SJSA1 (cell line): ENCODE data around the gene STK32A. TPM values are rescaled to one million over a fixed set of nuclear protein-coding genes. Genes with fewer than 3 reads are reported as not detected.
A peak's percentile ranks its signal among the peaks of the same experiment; 100 is the strongest.
"Not testable (repeated sequence)": the region's sequence is repeated elsewhere in the genome, so short reads cannot be mapped to it uniquely, and the experiment has no call there.

ENCODE experiments used
- DNase-seq, 2 experiments: peaks; one replicate each; pipeline ENCODE4 v3.0.0-alpha.2; 2015 to 2020; ENCODE audit warnings: low spot score in 2 of 2, low read depth in 1 of 2
- H3K27ac ChIP-seq: fragments of 250-450 bp; sonication (Bioruptor Pico); 2 replicates; pipeline ENCODE4 v1.5.1; 2020; ENCODE audit warnings: mild to moderate bottlenecking, moderate library complexity
- H3K27me3 ChIP-seq: fragments of 250-450 bp; sonication (Bioruptor Pico); replicated peaks from 2 replicates; pipeline ENCODE4 v1.5.1; 2020; ENCODE audit warnings: mild to moderate bottlenecking, moderate library complexity
- H3K36me3 ChIP-seq: fragments of 250-450 bp; sonication (Bioruptor Pico); 2 replicates; pipeline ENCODE4 v1.5.1; 2020; ENCODE audit warnings: mild to moderate bottlenecking
- H3K4me1 ChIP-seq: fragments of 250-450 bp; sonication (Bioruptor Pico); replicated peaks from 2 replicates; pipeline ENCODE4 v1.6.1; 2021; ENCODE audit warnings: mild to moderate bottlenecking
- H3K4me3 ChIP-seq: fragments of 250-450 bp; sonication (Bioruptor Pico); 2 replicates; pipeline ENCODE4 v1.5.1; 2020; ENCODE audit warnings: mild to moderate bottlenecking
- H3K9me3 ChIP-seq: fragments of 250-450 bp; sonication (Bioruptor Pico); replicated peaks from 2 replicates; pipeline ENCODE4 v1.5.1; 2020; ENCODE audit warnings: mild to moderate bottlenecking
- total RNA-seq: library from RNA; depleted of rRNA; stranded (reverse); fragments of >200 nt; shearing (Covaris generic); gene quantifications from 2 replicates; pipeline ENCODE4 v1.2.3, GENCODE V29; 2014

The STK32A gene
- total RNA-seq, 1 experiment from 2014 or later, result 0.05 TPM

- H3K4me1 ChIP-seq, result no peaks in the 10 kb centered on the region
Observed at GRCh38 chr5:147340941-147341340, 106.1 kb downstream of the STK32A start.

GRCh38 chr5:147341345-147341744 is 106.5 kb downstream of the STK32A start:
- Histone ChIP-seq H3K9me3 (no peaks in the 10 kb centered on the region), H3K4me3 (no peak overlapping the region), H3K27me3 (peaks cover 10% of the 10 kb centered on the region; the same call in 1 of the 2 replicates), H3K27ac (no peak overlapping the region), H3K4me1 (no peaks in the 10 kb centered on the region), H3K36me3 (no peaks in the 10 kb centered on the region)
- no peak for DNase-seq

More at GRCh38 chr5:147340941-147341340, 106.1 kb downstream of the STK32A start:
- Histone ChIP-seq H3K27ac (no peak overlapping the region), H3K27me3 (peaks cover 10% of the 10 kb centered on the region; the same call in 1 of the 2 replicates), H3K36me3 (no peaks in the 10 kb centered on the region), H3K9me3 (no peaks in the 10 kb centered on the region), H3K4me3 (no peak overlapping the region)
- no peak for DNase-seq

GRCh38 chr5:147344861-147345260 is 110.0 kb downstream of the STK32A start:
- H3K4me3 ChIP-seq, result no peak overlapping the region

GRCh38 chr5:147346006-147346561 is 111.3 kb downstream of the STK32A start:
- H3K4me3 ChIP-seq, result no peak overlapping the region
- DNase-seq, result no peak
- no peaks in the 10 kb centered on the region for H3K36me3 ChIP-seq
- H3K4me1 ChIP-seq, result no peaks in the 10 kb centered on the region
- no peak overlapping the region for H3K27ac ChIP-seq
- H3K9me3 ChIP-seq, result no peaks in the 10 kb centered on the region
- H3K27me3 ChIP-seq, result peaks cover 6% of the 10 kb centered on the region; the same call in 1 of the 2 replicates

More at GRCh38 chr5:147344861-147345260, 110.0 kb downstream of the STK32A start:
- Histone ChIP-seq H3K36me3 (no peaks in the 10 kb centered on the region), H3K27ac (no peak overlapping the region), H3K27me3 (peaks cover 9% of the 10 kb centered on the region; the same call in 1 of the 2 replicates), H3K4me1 (no peaks in the 10 kb centered on the region), H3K9me3 (no peaks in the 10 kb centered on the region)
- no peak for DNase-seq

GRCh38 chr5:147348046-147348445 is 113.2 kb downstream of the STK32A start:
- Histone ChIP-seq H3K36me3 (no peaks in the 10 kb centered on the region), H3K27me3 (0 out of 2 replicates have a peak, but pooled peaks cover under 1% of the 10 kb centered on the region), H3K27ac (no peak overlapping the region), H3K4me1 (no peaks in the 10 kb centered on the region), H3K9me3 (no peaks in the 10 kb centered on the region), H3K4me3 (no peak overlapping the region)
- DNase-seq, result no peak

GRCh38 chr5:147348451-147348850 is 113.6 kb downstream of the STK32A start:
- Histone ChIP-seq H3K27me3 (no peaks in the 10 kb centered on the region), H3K9me3 (no peaks in the 10 kb centered on the region), H3K4me1 (no peaks in the 10 kb centered on the region), H3K36me3 (no peaks in the 10 kb centered on the region), H3K4me3 (no peak overlapping the region), H3K27ac (no peak overlapping the region)
- DNase-seq, result no peak

- Histone ChIP-seq H3K9me3 (no peaks in the 10 kb centered on the region), H3K27ac (no peak overlapping the region), H3K36me3 (no peaks in the 10 kb centered on the region), H3K27me3 (no peaks in the 10 kb centered on the region; the same call in 1 of the 2 replicates), H3K4me1 (no peaks in the 10 kb centered on the region), H3K4me3 (no peak overlapping the region)
- no peak for DNase-seq
Observed at GRCh38 chr5:147349241-147349640, 114.4 kb downstream of the STK32A start.

GRCh38 chr5:147359101-147359500 is 124.3 kb downstream of the STK32A start:
- peaks cover 4% of the 10 kb centered on the region; the same call in 1 of the 2 replicates for H3K27me3 ChIP-seq
- peaks cover 10% of the 10 kb centered on the region for H3K4me1 ChIP-seq
- no peak for DNase-seq
- H3K9me3 ChIP-seq, result no peaks in the 10 kb centered on the region
- H3K36me3 ChIP-seq, result no peaks in the 10 kb centered on the region
- no peak overlapping the region for H3K27ac ChIP-seq
- H3K4me3 ChIP-seq, result no peak overlapping the region

- Histone ChIP-seq H3K27ac (no peak overlapping the region), H3K4me1 (peaks cover 10% of the 10 kb centered on the region), H3K9me3 (peaks cover 3% of the 10 kb centered on the region; the same call in 1 of the 2 replicates), H3K36me3 (no peaks in the 10 kb centered on the region), H3K27me3 (peaks cover 4% of the 10 kb centered on the region; the same call in 1 of the 2 replicates), H3K4me3 (no peak overlapping the region)
- DNase-seq, result no peak
Observed at GRCh38 chr5:147359581-147359980, 124.8 kb downstream of the STK32A start.

- DNase-seq, result no peak
- Histone ChIP-seq H3K36me3 (no peaks in the 10 kb centered on the region), H3K9me3 (peaks cover 9% of the 10 kb centered on the region; the same call in 1 of the 2 replicates)
Observed at GRCh38 chr5:147360816-147361215, 126.0 kb downstream of the STK32A start.

GRCh38 chr5:147361441-147362175 is 126.8 kb downstream of the STK32A start:
- H3K4me3 ChIP-seq, result no peak overlapping the region
- H3K36me3 ChIP-seq, result no peaks in the 10 kb centered on the region
- H3K4me1 ChIP-seq, result peaks cover 10% of the 10 kb centered on the region
- no peak overlapping the region for H3K27ac ChIP-seq
- H3K9me3 ChIP-seq, result peaks cover 9% of the 10 kb centered on the region; the same call in 1 of the 2 replicates
- DNase-seq, result no peak
- H3K27me3 ChIP-seq, result 0 out of 2 replicates have a peak, but pooled peaks cover under 1% of the 10 kb centered on the region

More at GRCh38 chr5:147360816-147361215, 126.0 kb downstream of the STK32A start:
- Histone ChIP-seq H3K27ac (no peak overlapping the region), H3K27me3 (peaks cover 4% of the 10 kb centered on the region; the same call in 1 of the 2 replicates), H3K4me1 (peaks cover 10% of the 10 kb centered on the region), H3K4me3 (no peak overlapping the region)

- not testable (repeated sequence) for H3K4me3 ChIP-seq, H3K27me3 ChIP-seq, DNase-seq, H3K36me3 ChIP-seq, H3K9me3 ChIP-seq, H3K4me1 ChIP-seq, H3K27ac ChIP-seq
Observed at GRCh38 chr5:147367381-147367780, 132.6 kb downstream of the STK32A start.

- Histone ChIP-seq H3K36me3 (no peaks in the 10 kb centered on the region), H3K27ac (no peak overlapping the region), H3K4me1 (peaks cover 5% of the 10 kb centered on the region), H3K9me3 (peaks cover 2% of the 10 kb centered on the region; the same call in 1 of the 2 replicates), H3K4me3 (no peak overlapping the region), H3K27me3 (no peaks in the 10 kb centered on the region)
- DNase-seq, result peak in 1 of 2 experiments; percentile 43
Observed at GRCh38 chr5:147369742-147370374, 135.0 kb downstream of the STK32A start.

- H3K4me3 ChIP-seq, result no peak overlapping the region
- H3K9me3 ChIP-seq, result no peaks in the 10 kb centered on the region
- H3K27me3 ChIP-seq, result no peaks in the 10 kb centered on the region
- DNase-seq, result no peak
- peaks cover 5% of the 10 kb centered on the region for H3K4me1 ChIP-seq
- H3K27ac ChIP-seq, result no peak overlapping the region
- H3K36me3 ChIP-seq, result no peaks in the 10 kb centered on the region
Observed at GRCh38 chr5:147371290-147371689, 136.5 kb downstream of the STK32A start.
